Endodermal cell (in vitro differentiated cells): ENCODE data around the gene CTRB1. TPM values are rescaled to one million over a fixed set of nuclear protein-coding genes. Genes with fewer than 3 reads are reported as not detected.

ENCODE experiments used
- DNase-seq: peaks from one replicate; pipeline ENCODE4 v3.0.0-alpha.2; 2017
- H3K27ac ChIP-seq: 2 replicates; pipeline ENCODE4 v1.5.1; 2013; ENCODE audit warnings: mild to moderate bottlenecking, low read depth, low read length, moderate library complexity
- H3K27me3 ChIP-seq: 2 replicates; pipeline ENCODE4 v1.6.1; 2013; ENCODE audit warnings: mild to moderate bottlenecking, low read length, moderate library complexity; ENCODE audit not compliant: insufficient read depth, control insufficient read depth, poor library complexity, severe bottlenecking
- H3K36me3 ChIP-seq: 2 replicates; pipeline ENCODE4 v1.7.0; 2013; ENCODE audit warnings: mild to moderate bottlenecking, low read length, moderate library complexity; ENCODE audit not compliant: control insufficient read depth, insufficient read depth
- H3K4me1 ChIP-seq: one replicate; pipeline ENCODE4 v1.7.0; 2013; ENCODE audit warnings: low read length; ENCODE audit not compliant: control insufficient read depth, insufficient read depth
- H3K4me3 ChIP-seq: 2 replicates; pipeline ENCODE4 v1.5.1; 2013; ENCODE audit warnings: mild to moderate bottlenecking, low read length, moderate library complexity
- H3K9ac ChIP-seq: 2 replicates; pipeline ENCODE4 v1.6.1; 2013; ENCODE audit warnings: mild to moderate bottlenecking, low read length, moderate library complexity; ENCODE audit not compliant: poor library complexity, severe bottlenecking; ENCODE audit errors: extremely low read depth
- H3K9me3 ChIP-seq: 2 replicates; pipeline ENCODE4 v1.6.1; 2013; ENCODE audit warnings: mild to moderate bottlenecking, low read length, moderate library complexity; ENCODE audit not compliant: control insufficient read depth
- H3K27ac Mint-ChIP-seq: 2 replicates; pipeline ENCODE4 v1.8.0; 2020; ENCODE audit warnings: mixed read lengths
- H3K27me3 Mint-ChIP-seq: 2 replicates; pipeline ENCODE4 v1.8.0; 2021; ENCODE audit warnings: mild to moderate bottlenecking, mixed read lengths; ENCODE audit not compliant: insufficient read depth
- H3K36me3 Mint-ChIP-seq: 2 replicates; pipeline ENCODE4 v1.8.0; 2020; ENCODE audit warnings: low read depth, mixed read lengths
- H3K4me1 Mint-ChIP-seq: 2 replicates; pipeline ENCODE4 v1.8.0; 2020; ENCODE audit warnings: mixed read lengths
- H3K4me3 Mint-ChIP-seq: 2 replicates; pipeline ENCODE4 v1.8.0; 2020; ENCODE audit warnings: mild to moderate bottlenecking, moderate library complexity, mixed read lengths
- H3K9me3 Mint-ChIP-seq: 2 replicates; pipeline ENCODE4 v1.8.0; 2020; ENCODE audit warnings: mild to moderate bottlenecking, mixed read lengths
- CTCF ChIP-seq: fragments of 200-600 bp; sonication (generic); conservative IDR thresholded peaks from 2 replicates; pipeline ENCODE4 v1.5.0; 2021; ENCODE audit warnings: antibody characterized with exemption, mild to moderate bottlenecking
- WGBS, 2 experiments: methylation state at CpG; one replicate each; pipeline versions ENCODE4 v1.1.5 to v1.1.7; 2013; ENCODE audit warnings: missing lambda C conversion rate in 2 of 2, mixed read lengths in 1 of 2; ENCODE audit not compliant: insufficient coverage in 1 of 2, insufficient read length in 1 of 2; 5-methylcytosine and 5-hydroxymethylcytosine counted together
- total RNA-seq, 2 donors: library from RNA; stranded (reverse); fragmentation: NEBNext Ultra II Directional in 1 of 2; extraction: Animal tissue kit (Norgen Biotek cat#: 25700) in 1 of 2; gene quantifications; 2 replicates in 1 of 2; 3 replicates in 1 of 2; pipeline ENCODE4 v1.2.1, GENCODE V29; 2021

The CTRB1 gene
- total RNA-seq, 2 donors from 2014 or later = not detected

- WGBS, 2 experiments = 76 to 91% methylated on average over 2 of the region's 2 CpGs
- DNase-seq = peak; percentile 64
- TF ChIP-seq CTCF = no peak
- Histone ChIP-seq H3K9ac (no peak overlapping the region), H3K4me3 (no peak overlapping the region), H3K4me1 (no peaks in the 10 kb centered on the region), H3K27me3 (no peaks in the 10 kb centered on the region), H3K36me3 (no peaks in the 10 kb centered on the region), H3K27ac (no peak overlapping the region), H3K9me3 (no peaks in the 10 kb centered on the region)
- peak overlapping the region; percentile 6 for H3K27ac Mint-ChIP-seq
- H3K36me3 Mint-ChIP-seq = no peaks in the 10 kb centered on the region
- no peaks in the 10 kb centered on the region for H3K9me3 Mint-ChIP-seq
- peaks cover 10% of the 10 kb centered on the region for H3K4me1 Mint-ChIP-seq
- no peak overlapping the region for H3K4me3 Mint-ChIP-seq
- no peaks in the 10 kb centered on the region for H3K27me3 Mint-ChIP-seq
These were observed 2.7 kb upstream of the CTRB1 start for GRCh38 chr16:75216127-75216526.

GRCh38 chr16:75216576-75216975, 2.2 kb upstream of the CTRB1 start:
- no peak for DNase-seq
- Mint-ChIP-seq H3K36me3 (no peaks in the 10 kb centered on the region), H3K4me1 (peaks cover 10% of the 10 kb centered on the region), H3K27ac (peak overlapping the region; percentile 6), H3K9me3 (no peaks in the 10 kb centered on the region), H3K27me3 (no peaks in the 10 kb centered on the region), H3K4me3 (no peak overlapping the region)
- Histone ChIP-seq H3K27ac (no peak overlapping the region), H3K9ac (no peak overlapping the region), H3K4me3 (no peak overlapping the region), H3K36me3 (no peaks in the 10 kb centered on the region), H3K9me3 (no peaks in the 10 kb centered on the region), H3K4me1 (no peaks in the 10 kb centered on the region), H3K27me3 (no peaks in the 10 kb centered on the region)
- 97 to 100% methylated on average over 2 to 7 of the region's 7 CpGs for WGBS, 2 experiments
- no peak for TF ChIP-seq CTCF

- Histone ChIP-seq H3K27ac (no peak overlapping the region), H3K27me3 (no peaks in the 10 kb centered on the region), H3K4me1 (no peaks in the 10 kb centered on the region), H3K36me3 (no peaks in the 10 kb centered on the region), H3K4me3 (no peak overlapping the region), H3K9me3 (no peaks in the 10 kb centered on the region), H3K9ac (no peak overlapping the region)
- Mint-ChIP-seq H3K4me1 (peaks cover 7% of the 10 kb centered on the region), H3K9me3 (no peaks in the 10 kb centered on the region), H3K27ac (no peak overlapping the region), H3K4me3 (no peak overlapping the region), H3K36me3 (no peaks in the 10 kb centered on the region), H3K27me3 (no peaks in the 10 kb centered on the region)
- TF ChIP-seq CTCF = no peak
- DNase-seq = no peak
- 94 to 99% methylated on average over 7 to 11 of the region's 11 CpGs for WGBS, 2 experiments
These were observed 1.4 kb upstream of the CTRB1 start for GRCh38 chr16:75217389-75217851.
